ENCODE results near the gene CFI.

Gene CFI

DNA sequence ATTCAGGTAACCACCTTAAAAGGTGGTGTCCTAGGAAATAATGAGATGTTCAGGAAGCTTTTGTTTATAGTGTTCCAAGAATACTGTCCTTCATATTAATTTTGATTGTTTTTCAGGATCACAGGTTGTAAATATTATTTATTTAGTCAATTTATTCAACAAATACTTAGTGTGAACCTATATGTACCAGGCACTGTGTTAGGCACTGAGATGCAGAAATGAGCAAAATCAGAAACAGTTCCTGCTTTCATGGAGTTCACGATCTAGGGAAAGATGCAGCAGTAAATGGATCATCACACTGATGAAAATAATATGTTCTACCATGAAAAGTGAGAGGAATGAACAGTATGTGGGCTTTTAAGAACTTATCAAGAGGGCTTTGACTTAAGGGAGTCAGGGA, 53.7 kb downstream of the CFI start:
- Histone ChIP-seq H3K4me1 (ENCODE audit: control insufficient read depth, low read depth, low read length) (no peaks in the 10 kb centered on the region), H3K27me3 (ENCODE audit: control insufficient read depth, insufficient read depth, low read length) (no peaks in the 10 kb centered on the region), H3K36me3 (ENCODE audit: control insufficient read depth, low read depth, low read length) (no peaks in the 10 kb centered on the region), H3K9ac (ENCODE audit: low read length) (no peak overlapping the region), H3K4me3 (ENCODE audit: low read length) (no peak overlapping the region), H3K9me3 (ENCODE audit: control insufficient read depth, low read depth, low read length) (no peaks in the 10 kb centered on the region), H3K27ac (ENCODE audit: low read length) (no peak overlapping the region)

DNA sequence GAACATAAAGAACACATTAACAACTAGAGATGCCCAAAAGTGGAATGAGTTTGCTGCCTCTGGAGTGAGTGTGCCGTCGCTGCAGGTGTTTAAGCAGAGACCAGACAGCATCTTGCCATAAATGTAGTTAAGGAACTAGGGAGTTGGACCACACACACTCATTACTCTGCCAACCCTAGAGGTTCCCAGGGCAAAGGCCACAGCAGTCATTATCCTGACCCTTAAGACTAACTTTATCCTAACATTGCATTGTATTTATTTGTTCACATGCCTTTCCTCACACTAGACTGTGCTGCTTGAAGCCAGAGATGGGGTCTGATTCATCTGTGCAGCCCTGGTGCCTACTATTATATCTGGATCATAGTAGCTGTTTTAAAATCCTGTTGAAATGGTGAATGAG, 55.1 kb downstream of the CFI start:
- Histone ChIP-seq H3K36me3 (ENCODE audit: control insufficient read depth, low read depth, low read length) (no peaks in the 10 kb centered on the region), H3K27ac (ENCODE audit: low read length) (no peak overlapping the region), H3K4me3 (ENCODE audit: low read length) (no peak overlapping the region), H3K9me3 (ENCODE audit: control insufficient read depth, low read depth, low read length) (no peaks in the 10 kb centered on the region), H3K9ac (ENCODE audit: low read length) (no peak overlapping the region), H3K27me3 (ENCODE audit: control insufficient read depth, insufficient read depth, low read length) (no peaks in the 10 kb centered on the region), H3K4me1 (ENCODE audit: control insufficient read depth, low read depth, low read length) (no peaks in the 10 kb centered on the region)

GRCh38 chr4:109745830-109746229, 56.0 kb downstream of the CFI start:
- Histone ChIP-seq H3K36me3 (ENCODE audit: control insufficient read depth, low read depth, low read length) (no peaks in the 10 kb centered on the region), H3K27ac (ENCODE audit: low read length) (no peak overlapping the region)

GRCh38 chr4:109739547-109739946, 62.3 kb downstream of the CFI start:
- Histone ChIP-seq H3K27ac (ENCODE audit: low read length) (no peak overlapping the region), H3K36me3 (ENCODE audit: control insufficient read depth, low read depth, low read length) (no peaks in the 10 kb centered on the region), H3K4me1 (ENCODE audit: control insufficient read depth, low read depth, low read length) (no peaks in the 10 kb centered on the region), H3K9ac (ENCODE audit: low read length) (no peak overlapping the region), H3K27me3 (ENCODE audit: control insufficient read depth, insufficient read depth, low read length) (no peaks in the 10 kb centered on the region), H3K4me3 (ENCODE audit: low read length) (no peak overlapping the region), H3K9me3 (ENCODE audit: control insufficient read depth, low read depth, low read length) (no peaks in the 10 kb centered on the region)

More at GRCh38 chr4:109745830-109746229, 56.0 kb downstream of the CFI start:
- Histone ChIP-seq H3K9me3 (ENCODE audit: control insufficient read depth, low read depth, low read length) (no peaks in the 10 kb centered on the region), H3K4me3 (ENCODE audit: low read length) (no peak overlapping the region), H3K4me1 (ENCODE audit: control insufficient read depth, low read depth, low read length) (no peaks in the 10 kb centered on the region), H3K27me3 (ENCODE audit: control insufficient read depth, insufficient read depth, low read length) (no peaks in the 10 kb centered on the region), H3K9ac (ENCODE audit: low read length) (no peak overlapping the region)

DNA sequence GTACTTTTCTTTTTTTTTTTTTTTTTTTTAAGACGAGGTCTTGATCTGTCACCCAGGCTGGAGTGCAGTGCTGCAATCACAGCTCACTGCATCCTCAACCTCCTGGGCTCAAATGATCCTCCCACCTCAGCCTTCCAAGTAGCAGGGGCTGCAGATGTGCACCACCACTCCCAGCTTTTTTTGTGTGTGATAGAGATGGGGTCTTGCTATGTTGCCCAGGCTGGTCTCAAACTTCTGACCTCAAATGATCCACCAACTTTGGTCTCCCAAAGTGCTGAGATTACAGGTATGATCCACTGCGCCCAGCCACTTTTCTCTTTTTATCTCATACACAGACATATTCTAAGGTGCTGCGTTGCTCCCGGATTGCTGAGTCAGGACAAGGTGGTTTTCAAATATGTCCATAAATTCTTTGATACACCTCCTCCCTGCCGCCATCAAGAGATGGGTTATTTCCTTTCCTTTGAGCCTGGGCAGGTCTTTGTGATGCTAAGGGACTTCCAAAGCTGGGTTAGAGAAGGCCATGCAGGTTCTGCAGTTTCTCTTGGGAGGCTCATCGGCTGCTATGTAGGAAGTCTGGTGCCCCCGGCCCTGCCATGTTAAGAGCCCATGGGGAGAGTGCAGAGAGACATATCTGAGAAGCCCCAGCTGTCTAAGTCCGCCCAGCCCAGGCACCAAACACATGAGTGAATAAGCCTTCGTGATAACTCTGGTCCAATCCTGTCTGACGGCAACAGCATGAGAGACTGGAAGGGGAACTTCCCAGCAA, 63.5 kb downstream of the CFI start:
- no peak overlapping the region for H3K9ac ChIP-seq (ENCODE audit: low read length)
- no peaks in the 10 kb centered on the region for H3K27me3 ChIP-seq (ENCODE audit: control insufficient read depth, insufficient read depth, low read length)
- no peaks in the 10 kb centered on the region for H3K9me3 ChIP-seq (ENCODE audit: control insufficient read depth, low read depth, low read length)
- no peak overlapping the region for H3K4me3 ChIP-seq (ENCODE audit: low read length)
- H3K36me3 ChIP-seq (ENCODE audit: control insufficient read depth, low read depth, low read length): no peaks in the 10 kb centered on the region
- H3K4me1 ChIP-seq (ENCODE audit: control insufficient read depth, low read depth, low read length): no peaks in the 10 kb centered on the region
- H3K27ac ChIP-seq (ENCODE audit: low read length): no peak overlapping the region

- no peak overlapping the region for H3K4me3 ChIP-seq (ENCODE audit: low read length)
- no peaks in the 10 kb centered on the region for H3K27me3 ChIP-seq (ENCODE audit: control insufficient read depth, insufficient read depth, low read length)
- H3K27ac ChIP-seq (ENCODE audit: low read length): no peak overlapping the region
- H3K9ac ChIP-seq (ENCODE audit: low read length): no peak overlapping the region
- H3K4me1 ChIP-seq (ENCODE audit: control insufficient read depth, low read depth, low read length): peaks cover under 1% of the 10 kb centered on the region
- no peaks in the 10 kb centered on the region for H3K9me3 ChIP-seq (ENCODE audit: control insufficient read depth, low read depth, low read length)
- no peaks in the 10 kb centered on the region for H3K36me3 ChIP-seq (ENCODE audit: control insufficient read depth, low read depth, low read length)
Observed at GRCh38 chr4:109735566-109736365, 66.0 kb downstream of the CFI start.

GRCh38 chr4:109733728-109734127, 68.1 kb downstream of the CFI start:
- Histone ChIP-seq H3K9me3 (ENCODE audit: control insufficient read depth, low read depth, low read length) (no peaks in the 10 kb centered on the region), H3K27me3 (ENCODE audit: control insufficient read depth, insufficient read depth, low read length) (peaks cover 8% of the 10 kb centered on the region), H3K4me1 (ENCODE audit: control insufficient read depth, low read depth, low read length) (peaks cover 4% of the 10 kb centered on the region), H3K27ac (ENCODE audit: low read length) (no peak overlapping the region), H3K4me3 (ENCODE audit: low read length) (no peak overlapping the region), H3K36me3 (ENCODE audit: control insufficient read depth, low read depth, low read length) (no peaks in the 10 kb centered on the region), H3K9ac (ENCODE audit: low read length) (no peak overlapping the region)

GRCh38 chr4:109730619-109731545, 70.9 kb downstream of the CFI start:
- Histone ChIP-seq H3K4me1 (ENCODE audit: control insufficient read depth, low read depth, low read length) (peaks cover 14% of the 10 kb centered on the region), H3K9ac (ENCODE audit: low read length) (peak overlapping the region; percentile 77), H3K4me3 (ENCODE audit: low read length) (peak overlapping the region; percentile 88), H3K9me3 (ENCODE audit: control insufficient read depth, low read depth, low read length) (no peaks in the 10 kb centered on the region), H3K36me3 (ENCODE audit: control insufficient read depth, low read depth, low read length) (no peaks in the 10 kb centered on the region), H3K27me3 (ENCODE audit: control insufficient read depth, insufficient read depth, low read length) (peaks cover 9% of the 10 kb centered on the region), H3K27ac (ENCODE audit: low read length) (peak overlapping the region; percentile 76)

GRCh38 chr4:109729718-109730618, 71.8 kb downstream of the CFI start, which contains the start of gene PLA2G12A:
PLA2G12A (minus strand) TSS chr4:109730070; CDS start chr4:109729809, 261 bp downstream.
- Histone ChIP-seq H3K4me1 (ENCODE audit: control insufficient read depth, low read depth, low read length) (peaks cover 14% of the 10 kb centered on the region), H3K27ac (ENCODE audit: low read length) (peak within 1 kb of the TSS; percentile 76), H3K9ac (ENCODE audit: low read length) (peak within 1 kb of the TSS; percentile 83), H3K4me3 (ENCODE audit: low read length) (peak within 1 kb of the TSS; percentile 99), H3K36me3 (ENCODE audit: control insufficient read depth, low read depth, low read length) (no peaks in the 10 kb centered on the region), H3K27me3 (ENCODE audit: control insufficient read depth, insufficient read depth, low read length) (peaks cover 9% of the 10 kb centered on the region), H3K9me3 (ENCODE audit: control insufficient read depth, low read depth, low read length) (no peaks in the 10 kb centered on the region)

- Histone ChIP-seq H3K4me3 (ENCODE audit: low read length) (peak overlapping the region; percentile 99), H3K36me3 (ENCODE audit: control insufficient read depth, low read depth, low read length) (no peaks in the 10 kb centered on the region), H3K9me3 (ENCODE audit: control insufficient read depth, low read depth, low read length) (no peaks in the 10 kb centered on the region), H3K27me3 (ENCODE audit: control insufficient read depth, insufficient read depth, low read length) (peaks cover 9% of the 10 kb centered on the region), H3K4me1 (ENCODE audit: control insufficient read depth, low read depth, low read length) (peaks cover 14% of the 10 kb centered on the region), H3K9ac (ENCODE audit: low read length) (peak overlapping the region; percentile 83), H3K27ac (ENCODE audit: low read length) (no peak overlapping the region)
Observed at GRCh38 chr4:109729117-109729717, 72.6 kb downstream of the CFI start.
